Coronary artery (tissue), 2 donors: ENCODE data around the gene NRG2.

Experiments
- DNase-seq: peaks from one replicate; pipeline ENCODE4 v3.0.0-alpha.2; 2017; ENCODE audit warnings: low spot score
- H3K27ac ChIP-seq, 2 donors: fragments of 200-600 bp; sonication (generic); one replicate each; pipeline ENCODE4 v1.5.1; 2016 to 2019
- H3K4me3 ChIP-seq: fragments of 200-600 bp; sonication (generic); 2 replicates; pipeline ENCODE4 v1.5.1; 2016; ENCODE audit warnings: mild to moderate bottlenecking, moderate library complexity
- TF ChIP-seq, protein P1 (sequence below): fragments of 200-600 bp; sonication (generic); IDR thresholded peaks from one replicate; pipeline ENCODE4 v1.5.1; 2019; ENCODE audit warnings: antibody characterized with exemption

Gene NRG2

GRCh38 chr5:139867581-139867980 lies 175.5 kb downstream of the NRG2 start:
- H3K27ac ChIP-seq, result no peak overlapping the region
- H3K4me3 ChIP-seq, result no peak overlapping the region
- TF ChIP-seq, protein P1, sequence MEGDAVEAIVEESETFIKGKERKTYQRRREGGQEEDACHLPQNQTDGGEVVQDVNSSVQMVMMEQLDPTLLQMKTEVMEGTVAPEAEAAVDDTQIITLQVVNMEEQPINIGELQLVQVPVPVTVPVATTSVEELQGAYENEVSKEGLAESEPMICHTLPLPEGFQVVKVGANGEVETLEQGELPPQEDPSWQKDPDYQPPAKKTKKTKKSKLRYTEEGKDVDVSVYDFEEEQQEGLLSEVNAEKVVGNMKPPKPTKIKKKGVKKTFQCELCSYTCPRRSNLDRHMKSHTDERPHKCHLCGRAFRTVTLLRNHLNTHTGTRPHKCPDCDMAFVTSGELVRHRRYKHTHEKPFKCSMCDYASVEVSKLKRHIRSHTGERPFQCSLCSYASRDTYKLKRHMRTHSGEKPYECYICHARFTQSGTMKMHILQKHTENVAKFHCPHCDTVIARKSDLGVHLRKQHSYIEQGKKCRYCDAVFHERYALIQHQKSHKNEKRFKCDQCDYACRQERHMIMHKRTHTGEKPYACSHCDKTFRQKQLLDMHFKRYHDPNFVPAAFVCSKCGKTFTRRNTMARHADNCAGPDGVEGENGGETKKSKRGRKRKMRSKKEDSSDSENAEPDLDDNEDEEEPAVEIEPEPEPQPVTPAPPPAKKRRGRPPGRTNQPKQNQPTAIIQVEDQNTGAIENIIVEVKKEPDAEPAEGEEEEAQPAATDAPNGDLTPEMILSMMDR, result no peak
- no peak for DNase-seq

DNA sequence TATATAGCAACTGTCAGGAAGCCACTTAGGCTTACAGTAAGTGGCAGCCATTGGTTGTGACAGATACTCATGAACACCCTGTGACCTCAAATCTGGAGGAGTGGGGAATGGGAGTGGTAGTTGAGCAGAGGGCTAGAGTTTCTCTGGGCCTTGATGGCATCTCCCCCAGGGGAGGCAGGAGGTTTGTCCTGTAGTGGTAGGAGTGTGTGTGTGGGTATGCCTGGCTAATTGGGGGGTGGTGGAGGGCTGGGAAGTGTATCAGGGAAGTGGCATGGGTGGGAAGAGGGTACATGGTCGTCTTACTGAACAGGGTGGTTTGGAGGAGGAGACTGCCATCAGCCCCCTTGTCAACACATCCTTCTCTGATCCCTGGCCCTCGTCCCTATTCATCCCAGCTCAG lies 176.0 kb downstream of the NRG2 start:
- TF ChIP-seq, protein P1, result no peak
- no peak overlapping the region for H3K27ac ChIP-seq
- DNase-seq, result no peak
- no peak overlapping the region for H3K4me3 ChIP-seq

GRCh38 chr5:139864716-139865483 lies 178.2 kb downstream of the NRG2 start:
- no peak overlapping the region for H3K27ac ChIP-seq
- H3K4me3 ChIP-seq, result no peak overlapping the region
- TF ChIP-seq, protein P1, result no peak
- no peak for DNase-seq

DNA sequence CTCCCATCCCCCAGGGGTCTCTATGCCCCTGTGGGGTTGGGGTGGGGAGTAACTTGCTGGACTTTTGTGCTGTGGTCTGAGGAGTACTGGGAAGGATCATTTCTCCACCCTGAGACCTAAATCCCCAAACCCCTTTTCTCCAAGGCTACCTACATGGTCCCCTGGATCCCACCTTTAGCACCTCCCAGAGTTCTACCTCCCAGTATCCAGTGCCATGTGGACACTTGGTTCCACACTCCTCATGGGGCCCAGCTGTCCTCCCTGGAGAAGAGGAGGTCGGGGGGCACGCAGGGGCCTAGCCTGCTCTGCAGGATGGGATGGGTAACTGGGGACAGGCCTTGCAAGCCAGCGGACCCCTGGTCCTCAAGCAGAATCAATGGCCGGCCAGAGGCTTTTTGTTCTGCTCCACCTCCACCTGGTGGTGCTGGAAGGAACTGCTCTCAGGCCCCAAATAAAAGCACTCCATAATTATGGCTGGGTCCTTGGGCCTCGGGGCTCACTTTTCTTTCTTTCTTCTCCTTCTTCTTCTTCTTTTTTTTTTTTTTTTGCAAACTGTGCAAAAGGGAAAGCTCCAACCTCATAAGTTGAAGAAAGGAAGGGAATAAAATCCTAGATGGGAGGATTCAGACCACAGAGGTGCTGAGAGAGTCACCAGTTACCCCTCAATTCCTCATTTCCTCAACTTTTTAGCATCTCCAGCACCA lies 179.1 kb downstream of the NRG2 start:
- TF ChIP-seq, protein P1, result peak; percentile 81
- Histone ChIP-seq H3K4me3 (no peak overlapping the region), H3K27ac (peak overlapping the region in 1 of 2 donors; percentile 20)
- DNase-seq, result no peak

DNA sequence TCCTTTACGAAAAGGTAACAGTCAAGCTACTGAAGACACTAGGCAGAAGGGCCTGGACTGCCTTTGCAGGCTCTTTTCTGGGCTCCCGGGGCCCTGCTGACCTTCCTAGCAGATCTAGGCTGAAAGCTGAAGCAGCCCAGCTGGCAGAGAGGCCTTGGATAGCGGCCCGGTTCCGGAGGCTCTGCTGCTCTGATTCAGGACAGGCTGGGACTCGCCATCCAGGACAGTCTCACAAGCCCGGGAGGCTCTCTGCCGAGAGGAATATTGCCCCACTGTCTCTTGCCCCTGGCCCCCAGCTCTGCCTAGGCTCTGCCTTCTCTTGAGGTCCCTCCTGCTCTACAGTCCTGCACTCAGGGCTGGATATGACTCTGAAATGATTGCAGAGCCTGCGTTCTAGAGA lies 179.7 kb downstream of the NRG2 start:
- no peak overlapping the region for H3K4me3 ChIP-seq
- DNase-seq, result no peak
- TF ChIP-seq, protein P1, result no peak
- peak overlapping the region in 1 of 2 donors; percentile 20 for H3K27ac ChIP-seq

GRCh38 chr5:139862803-139863202 lies 180.3 kb downstream of the NRG2 start:
- Histone ChIP-seq H3K27ac (peak overlapping the region in 1 of 2 donors; percentile 20), H3K4me3 (no peak overlapping the region)
- TF ChIP-seq, protein P1, result no peak
- DNase-seq, result no peak

GRCh38 chr5:139862313-139862712 lies 180.8 kb downstream of the NRG2 start:
- no peak for DNase-seq
- TF ChIP-seq, protein P1, result no peak
- no peak overlapping the region for H3K4me3 ChIP-seq
- no peak overlapping the region for H3K27ac ChIP-seq
